OCI-LY1 (cell line): ENCODE results near the gene NME8.
A peak's percentile ranks its signal among the peaks of the same experiment; 100 is the strongest.

Experiments used
- CTCF ChIP-seq: fragments of 200-600 bp; sonication (generic), shearing (Covaris generic); IDR thresholded peaks from 2 replicates; pipeline ENCODE4 v1.5.1; 2017; ENCODE audit warnings: mild to moderate bottlenecking, antibody characterized with exemption, low read length, moderate library complexity, mixed read lengths
- EZH2 ChIP-seq: fragments of 200-600 bp; sonication (generic), shearing (Covaris generic); IDR thresholded peaks from 2 replicates; pipeline ENCODE4 v1.8.0; 2017; ENCODE audit warnings: borderline replicate concordance, mixed run types, mild to moderate bottlenecking, antibody characterized with exemption, low read length, moderate library complexity, mixed read lengths

- TF ChIP-seq CTCF, result peak; percentile 62
- no peak for TF ChIP-seq EZH2
Observed at GRCh38 chr7:37833107-37833817, 15.1 kb upstream of the NME8 start.
